Mesangial cell (primary cell): Measurements from ENCODE around the gene ETFDH. TPM values are rescaled to one million over a fixed set of nuclear protein-coding genes. Genes with fewer than 3 reads are reported as not detected.

Experiments used
- total RNA-seq: library from RNA; depleted of rRNA; stranded (reverse); fragments of >200 nt; gene quantifications from 2 replicates; pipeline ENCODE4 v1.2.3, GENCODE V29; 2015

ETFDH gene
- total RNA-seq = 6.2 and 10.0 TPM in 2 replicates

GRCh38 chr4:158671915-158672806 lies at the start of gene ETFDH:
ETFDH (plus strand) TSS chr4:158672296; CDS start chr4:158672457, 161 bp downstream.

GRCh38 chr4:158671665-158671914 lies 506 bp upstream of the ETFDH start, which contains the start of gene C4orf46:
C4orf46 (minus strand) TSS chr4:158671887; CDS start chr4:158671801, 86 bp downstream.

GRCh38 chr4:158722917-158723793 lies 51.1 kb downstream of the ETFDH start, which contains the start of gene PPID:
PPID (minus strand) TSS chr4:158723396; CDS start chr4:158723288, 108 bp downstream.

Other genes starting within 250 kb of the ETFDH start
- gene RXFP1, start 150.4 kb upstream of the ETFDH start, total RNA-seq = not detected in 2 replicates
- 7.7 and 20.2 TPM in 2 replicates for gene C4orf46, start 409 bp upstream of the ETFDH start, total RNA-seq
- gene PPID, start 51.1 kb downstream of the ETFDH start, total RNA-seq = 15.6 and 24.0 TPM in 2 replicates
- 12.9 and 55.8 TPM in 2 replicates for gene FNIP2, start 96.7 kb downstream of the ETFDH start, total RNA-seq